GM12878 (cell line): Measurements from ENCODE around the gene SAPCD2. TPM values are rescaled to one million over a fixed set of nuclear protein-coding genes. Genes with fewer than 3 reads are reported as not detected.

Experiments used
- ATAC-seq: fragments of 200-7000 bp; cut with Tn5 transposase; 3 replicates; pipeline ENCODE4 v1.9.1; 2020; ENCODE audit warnings: mild to moderate bottlenecking, moderate library complexity
- BruUV-seq: library from RNA; stranded (reverse); fragments of 400-500 nt; replicated peaks from 2 replicates; lab custom pipeline; 2021; lab: Mats Ljungman, UMichigan
- CTCF ChIA-PET: fragments of 300-600 bp; sonication (Branson Sonifier 250); formaldehyde crosslinking; extraction: SDS; loops from one replicate; lab custom pipeline; 2021; ENCODE audit warnings: inconsistent platforms; lab: Yijun Ruan, JAX
- POLR2A ChIA-PET: fragments of 350-600 bp; formaldehyde crosslinking; extraction: SDS; loops from one replicate; lab custom pipeline; 2021; ENCODE audit warnings: inconsistent platforms; lab: Charles Lee
- RAD21 ChIA-PET: fragments of 300-600 bp; sonication (Branson Sonifier 250); formaldehyde crosslinking; loops from one replicate; lab custom pipeline; 2023; ENCODE audit warnings: antibody characterized with exemption; ENCODE audit not compliant: unreplicated experiment; lab: Charles Lee
- SMC1A ChIA-PET: fragments of 300-600 bp; sonication (Branson Sonifier 250); formaldehyde crosslinking; loops from one replicate; lab custom pipeline; 2023; ENCODE audit not compliant: unreplicated experiment, uncharacterized antibody; lab: Charles Lee
- DNase-seq: peaks from one replicate; pipeline ENCODE4 v3.0.0-alpha.2; 2011; ENCODE audit warnings: low read depth, low spot score
- FAIRE-seq: peaks from 3 replicates; lab custom pipeline; 2011; peaks lifted over from hg19 to GRCh38; lab: Jason Lieb, UNC
- H2AFZ ChIP-seq: 2 replicates; pipeline ENCODE4 v1.6.0; 2011; ENCODE audit warnings: low read depth, low read length, control low read depth; ENCODE audit not compliant: control insufficient read depth
- H3K27ac ChIP-seq: 2 replicates; pipeline ENCODE4 v1.5.1; 2011; ENCODE audit warnings: control low read depth; ENCODE audit not compliant: control insufficient read depth, insufficient read depth
- H3K27me3 ChIP-seq, 2 experiments: replicated peaks in 1 of 2; 2 replicates each; pipeline versions ENCODE4 v1.6.0 to v1.6.1; 2011; ENCODE audit warnings: low read length in 1 of 2; ENCODE audit not compliant: control insufficient read depth in 2 of 2, insufficient read depth in 2 of 2
- H3K36me3 ChIP-seq, 2 experiments: 2 replicates each; pipeline ENCODE4 v1.5.1; 2011; ENCODE audit warnings: low read length in 1 of 2; ENCODE audit not compliant: control insufficient read depth in 2 of 2, insufficient read depth in 2 of 2
- H3K4me1 ChIP-seq: 2 replicates; pipeline ENCODE4 v1.6.1; 2011; ENCODE audit warnings: mild to moderate bottlenecking, low read length, moderate library complexity, mixed read lengths; ENCODE audit not compliant: control insufficient read depth, insufficient read depth
- H3K4me2 ChIP-seq: 2 replicates; pipeline ENCODE4 v1.6.0; 2011; ENCODE audit warnings: control low read depth; ENCODE audit not compliant: control insufficient read depth, insufficient read depth
- H3K4me3 ChIP-seq: fragments of 200-600 bp; sonication (generic); 2 replicates; pipeline ENCODE4 v1.5.1; 2016
- H3K79me2 ChIP-seq: 2 replicates; pipeline ENCODE4 v1.6.0; 2011; ENCODE audit warnings: low read length; ENCODE audit not compliant: control insufficient read depth, insufficient read depth
- H3K9ac ChIP-seq: 2 replicates; pipeline ENCODE4 v1.8.0; 2011; ENCODE audit warnings: low read length, control low read depth, mixed read lengths; ENCODE audit not compliant: control insufficient read depth, insufficient read depth
- H3K9me3 ChIP-seq: replicated peaks from 3 replicates; pipeline ENCODE4 v1.5.1; 2011; ENCODE audit warnings: mild to moderate bottlenecking, low read length; ENCODE audit not compliant: control insufficient read depth, insufficient read depth
- H4K20me1 ChIP-seq: 2 replicates; pipeline ENCODE4 v1.6.0; 2011; ENCODE audit not compliant: control insufficient read depth, insufficient read depth
- DPF2 ChIP-seq: fragments of 450-650 bp; IDR thresholded peaks from 2 replicates; pipeline ENCODE4 v1.6.1; 2017; ENCODE audit warnings: mild to moderate bottlenecking
- HDGF ChIP-seq: fragments of 450-650 bp; IDR thresholded peaks from 2 replicates; pipeline ENCODE4 v1.6.1; 2016; ENCODE audit warnings: antibody characterized with exemption
- SPI1 ChIP-seq: IDR thresholded peaks from 2 replicates; pipeline ENCODE4 v1.6.1; 2011; ENCODE audit warnings: low read depth, mild to moderate bottlenecking, low read length, moderate library complexity, borderline replicate concordance; ENCODE audit not compliant: insufficient read depth
- TCF12 ChIP-seq: IDR thresholded peaks from 2 replicates; pipeline ENCODE4 v1.6.1; 2011; ENCODE audit warnings: low read depth, mild to moderate bottlenecking, low read length
- TCF3 ChIP-seq: IDR thresholded peaks from 2 replicates; pipeline ENCODE4 v1.6.1; 2012; ENCODE audit warnings: low read depth, mild to moderate bottlenecking, low read length, borderline replicate concordance; ENCODE audit not compliant: insufficient read depth
- ZNF687 ChIP-seq: fragments of 450-650 bp; IDR thresholded peaks from 2 replicates; pipeline ENCODE4 v1.6.1; 2017; ENCODE audit warnings: mild to moderate bottlenecking, moderate library complexity
- WGBS: methylation state at CpG from one replicate; pipeline ENCODE4 v1.1.6; 2016; ENCODE audit warnings: low lambda C conversion rate; ENCODE audit not compliant: insufficient replicate concordance, insufficient coverage; ENCODE audit errors: missing lambda C conversion rate; 5-methylcytosine and 5-hydroxymethylcytosine counted together
- in situ Hi-C: fragments of 300-500 bp; cut with MboI; formaldehyde crosslinking; loops from 9 replicates; pipeline ENCODE4 v1.14.3; 2018; ENCODE audit warnings: mixed read lengths
- intact Hi-C: fragments of 100-400 bp; cut with micrococcal nuclease; formaldehyde crosslinking; loops from one replicate; pipeline ENCODE4 v1.14.2; 2022; ENCODE audit not compliant: unreplicated experiment
- polyA plus RNA-seq, 11 experiments: library from polyadenylated mRNA; depleted of rRNA in 4 of 11; unstranded in 6 of 11; stranded (reverse) in 5 of 11; fragments of >200 nt; fragmentation: Nextera tagmentation in 4 of 11; fragmentation: Illumina TruSeq in 1 of 11; extraction: Ambion mirVana in 4 of 11; extraction: Trizol in 1 of 11; gene quantifications; 1 replicate in 1 of 11; 2 replicates in 10 of 11; pipeline versions ENCODE4 v1.2.1 to v1.2.3, GENCODE V29; 2011 to 2016; ENCODE audit warnings: inconsistent platforms in 2 of 11, missing spikeins in 2 of 11, low read depth in 1 of 11
- total RNA-seq, 4 experiments: library from RNA; depleted of rRNA in 3 of 4; stranded (reverse); fragments of >200 nt in 3 of 4; fragmentation: Illumina TruSeq in 1 of 4; extraction: Trizol in 1 of 4; gene quantifications; 2 replicates each; pipeline versions ENCODE4 v1.2.1 to v1.2.3, GENCODE V29; 2013 to 2021

Gene SAPCD2
- total and polyA plus RNA-seq, 10 of the 15 experiments (the other 5 are each of a cell fraction or from before 2014, with no cell fraction given) = 1.6 to 35.2 (median 7.2) TPM

DNA sequence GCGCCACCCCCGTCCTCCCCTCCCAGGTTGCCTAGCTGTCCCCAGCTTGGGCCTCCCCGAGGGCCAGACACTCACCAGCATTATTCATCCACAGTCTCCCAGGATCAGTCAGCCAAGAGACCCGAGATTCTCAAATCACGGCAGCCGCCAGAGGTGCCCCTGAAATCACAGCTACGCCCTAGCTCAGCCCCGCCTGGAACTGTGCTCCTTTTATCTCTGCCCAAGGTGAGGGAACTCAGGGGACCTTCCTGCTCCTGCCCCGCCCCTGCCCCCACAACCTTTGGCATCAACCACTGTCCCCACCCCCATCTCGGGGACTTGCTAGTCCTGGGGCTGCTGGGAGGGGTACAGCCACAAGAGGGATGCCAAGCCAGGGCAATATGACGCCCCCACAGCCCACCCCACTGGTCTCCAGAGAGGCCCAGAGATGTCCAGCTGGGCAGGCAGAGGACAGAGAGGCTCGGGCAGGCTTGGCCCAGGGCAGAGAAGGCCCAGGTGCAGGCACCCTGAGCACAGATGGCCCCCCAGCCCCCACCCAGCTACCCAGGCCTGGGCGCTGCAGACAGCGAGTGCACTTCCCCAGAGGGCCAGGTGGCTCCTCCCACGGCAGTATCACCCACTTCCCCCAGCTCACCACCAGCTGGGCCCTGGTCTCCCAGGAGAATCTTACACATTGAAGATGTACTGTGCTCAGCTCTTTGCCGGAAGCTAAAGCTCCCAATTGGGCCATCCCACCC is 38.3 kb downstream of the SAPCD2 start, which contains the start of gene FUT7:
TSS of gene FUT7 (minus strand) at position 185 of the 737 bp plus-strand sequence. CDS start at position 88, 97 bp downstream.
- DNase-seq (no peak), ATAC-seq (peak; percentile 8; the same call in 1 of the 3 replicates)
- CTCF ChIA-PET = interaction anchor here (0.6 to 4.7 kb wide), 8 partner anchors 15 to 244 kb away, joined by 3 to 65 read pairs (median 4); partner anchors contain the start of genes AJM1 and TMEM141

More for the DNA sequence above, 38.3 kb downstream of the SAPCD2 start, which contains the start of gene FUT7:
- Histone ChIP-seq H3K4me1 (peaks cover 50% of the 10 kb centered on the region), H3K9ac (no peak within 1 kb of the TSS), H3K4me2 (no peak within 1 kb of the TSS), H3K9me3 (no peaks in the 10 kb centered on the region), H3K4me3 (no peak within 1 kb of the TSS), H2AFZ (no peak within 1 kb of the TSS), H3K36me3 (no peaks in the 10 kb centered on the region), H4K20me1 (no peaks in the 10 kb centered on the region), H3K27me3 (peaks cover 0 to 2% of the 10 kb centered on the region in 2 experiments; a peak in 2 of 4 replicates), H3K79me2 (no peaks in the 10 kb centered on the region), H3K27ac (no peak within 1 kb of the TSS)
- no peak for FAIRE-seq
- POLR2A ChIA-PET = no interaction called here
- in situ Hi-C loops (no loop called here), intact Hi-C loops (no loop called here)
- RAD21 ChIA-PET = interaction anchor here (0.5 to 1.4 kb wide), 5 partner anchors 38 to 265 kb away, joined by 3 to 7 read pairs (median 4); partner anchors contain the start of gene SAPCD2
- 4% methylated on average over 16 of the region's 16 CpGs for WGBS
- no TSS peak for BruUV-seq
- SMC1A ChIA-PET = interaction anchor here (5.2 kb wide), 1 partner anchor 84 kb away, joined by 77 read pairs; no protein-coding TSS in a partner anchor
- no peak for TF ChIP-seq ZNF687
- TF ChIP-seq TCF12 = peak; percentile 70; the same call in 1 of the 2 replicates
- TF ChIP-seq DPF2 = no peak
- TF ChIP-seq HDGF = no peak
- TF ChIP-seq SPI1 = peak; percentile 32; the same call in 1 of the 2 replicates
- TF ChIP-seq TCF3 = peak; percentile 75
